HG03095 (cell line): ENCODE results near the gene MYO7B.

Experiments
- ATAC-seq: cut with Tn5 transposase; IDR thresholded peaks from one replicate; pipeline ENCODE4 v1.9.1; 2021; ENCODE audit warnings: moderate library complexity; ENCODE audit not compliant: unreplicated experiment

The MYO7B gene

DNA sequence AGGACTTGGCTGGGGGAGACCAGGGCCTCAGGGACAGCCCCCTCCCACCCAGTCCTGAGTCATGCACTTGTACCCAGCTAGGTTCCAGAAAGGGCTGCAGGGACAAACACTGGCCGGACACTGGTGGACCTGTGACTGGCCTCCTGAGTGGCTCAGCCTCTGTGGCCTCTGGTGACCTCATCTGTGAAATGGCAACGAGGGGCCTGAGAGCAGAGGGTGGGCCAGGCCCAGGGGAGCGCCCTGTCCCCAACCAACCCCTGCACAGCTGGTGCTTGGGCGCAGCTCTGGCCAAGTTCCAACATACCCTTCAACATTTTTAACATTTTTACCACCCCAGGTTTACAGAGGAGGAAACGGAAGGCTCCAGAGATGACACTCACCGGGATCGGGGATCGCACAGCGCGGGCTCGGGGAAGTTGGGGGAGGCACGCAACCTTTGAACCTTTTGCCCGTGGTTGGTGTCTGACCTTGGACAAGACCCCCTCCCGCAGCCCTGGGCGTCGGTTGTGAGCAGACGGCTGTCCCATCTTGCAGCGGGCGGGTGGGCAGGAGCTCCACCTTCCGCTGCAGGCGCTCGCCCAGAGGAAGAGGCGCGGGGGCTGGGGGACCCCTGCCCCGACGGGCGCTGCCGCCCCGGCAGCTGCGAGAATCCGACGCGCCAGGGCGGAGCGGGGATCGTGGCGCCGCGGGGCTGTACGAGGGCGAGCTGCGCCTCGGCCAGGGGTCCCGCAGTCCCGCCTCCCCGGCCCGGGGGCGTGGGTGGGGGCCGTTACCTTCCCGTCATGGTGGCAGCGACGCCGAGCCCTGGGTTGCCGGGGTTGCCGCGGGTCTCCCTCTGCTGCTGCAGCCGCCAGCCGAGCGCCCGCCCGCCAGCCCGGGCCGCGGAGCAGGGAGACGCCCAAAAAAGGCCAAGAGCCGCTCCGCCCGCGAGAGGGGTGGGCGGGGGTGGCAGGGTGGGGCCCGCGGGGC, 139.0 kb downstream of the MYO7B start:
- no peak for ATAC-seq

DNA sequence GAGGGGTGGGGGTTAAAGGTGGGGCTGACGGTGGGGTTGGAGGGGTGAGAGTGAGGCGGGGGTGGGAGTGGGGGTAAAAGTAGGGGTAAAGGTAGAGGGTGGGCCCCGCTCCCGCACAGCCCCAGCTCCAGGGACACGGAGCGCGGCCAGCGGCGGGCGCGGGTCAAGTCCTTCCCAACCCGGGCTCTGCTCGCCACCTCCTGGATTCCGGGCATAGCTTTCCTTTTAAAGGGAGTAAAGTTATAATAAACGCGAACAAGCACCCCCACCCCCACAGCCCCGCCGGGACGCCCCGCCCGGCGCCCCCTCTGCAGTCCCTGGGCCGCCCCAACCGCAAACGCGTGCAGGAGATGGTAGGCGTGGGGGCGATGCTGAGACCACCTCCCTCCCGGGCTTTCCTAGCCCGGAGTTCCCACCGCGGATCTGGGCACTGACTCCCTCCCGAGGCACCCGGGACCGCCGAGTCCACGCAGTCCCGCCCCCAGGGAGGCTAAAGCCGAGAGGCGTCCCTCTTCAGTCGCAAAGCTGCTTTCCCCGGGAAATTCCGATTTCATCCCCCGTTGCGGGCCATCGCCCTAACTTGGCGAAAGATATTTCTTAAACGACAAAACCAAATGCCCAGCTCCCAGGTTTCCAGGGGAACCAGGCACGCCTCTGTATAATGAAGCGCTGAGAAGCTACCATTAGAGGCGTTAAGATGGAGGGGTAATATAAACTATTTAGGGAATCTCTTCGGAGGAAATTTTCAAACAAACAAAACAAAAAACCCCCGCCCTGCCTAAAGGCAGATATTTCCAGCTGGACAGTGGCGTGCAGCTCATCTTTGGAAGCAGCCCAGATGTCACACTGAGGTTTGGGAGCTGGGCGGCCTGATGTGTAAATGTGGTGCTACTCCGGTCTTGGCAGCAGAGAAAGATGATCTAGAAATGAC, 140.1 kb downstream of the MYO7B start, which contains the start of gene LIMS2:
LIMS2 (minus strand) TSS at position 200 of the 931 bp plus-strand sequence. CDS start 506 bp downstream, outside the sequence.
- no peak for ATAC-seq

DNA sequence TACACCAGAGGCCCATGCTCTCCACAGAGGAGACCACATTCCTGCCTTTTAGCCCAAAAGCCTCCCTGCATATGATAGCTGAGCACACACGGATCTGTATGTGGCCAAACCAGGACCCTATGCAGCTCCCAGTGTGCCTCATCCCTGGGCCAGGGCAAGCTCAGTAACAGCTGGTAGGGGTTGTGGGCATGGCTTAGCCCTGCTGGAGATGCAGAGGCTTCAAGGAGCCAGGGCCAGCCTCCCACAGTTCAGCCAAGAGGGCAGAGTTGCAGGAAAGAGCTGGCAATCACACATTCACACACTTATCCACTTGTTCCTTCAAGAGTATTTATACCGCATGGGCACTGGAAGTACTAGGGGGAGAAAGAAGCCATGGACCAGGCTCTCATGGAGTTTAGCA, 141.4 kb downstream of the MYO7B start:
- no peak for ATAC-seq

DNA sequence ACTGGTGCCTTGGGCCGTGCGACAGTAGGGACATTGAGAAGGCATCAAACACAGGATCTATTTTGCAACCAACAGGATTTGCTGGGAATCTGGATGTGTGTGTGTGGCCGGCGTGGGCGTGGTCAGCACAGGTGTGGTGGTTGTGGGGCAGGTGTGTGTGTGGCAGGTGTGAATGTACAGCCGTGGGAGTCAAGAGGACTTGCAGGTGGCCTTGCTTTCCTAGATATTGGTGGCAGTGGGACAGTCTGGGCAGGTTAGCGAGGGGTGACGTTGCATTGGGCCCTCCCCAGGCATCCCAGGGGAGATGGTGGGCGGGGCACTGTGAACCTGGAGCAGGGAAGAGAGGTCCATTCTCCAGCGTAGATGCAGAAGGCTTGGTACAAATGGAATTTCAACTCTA, 143.0 kb downstream of the MYO7B start:
- no peak for ATAC-seq

DNA sequence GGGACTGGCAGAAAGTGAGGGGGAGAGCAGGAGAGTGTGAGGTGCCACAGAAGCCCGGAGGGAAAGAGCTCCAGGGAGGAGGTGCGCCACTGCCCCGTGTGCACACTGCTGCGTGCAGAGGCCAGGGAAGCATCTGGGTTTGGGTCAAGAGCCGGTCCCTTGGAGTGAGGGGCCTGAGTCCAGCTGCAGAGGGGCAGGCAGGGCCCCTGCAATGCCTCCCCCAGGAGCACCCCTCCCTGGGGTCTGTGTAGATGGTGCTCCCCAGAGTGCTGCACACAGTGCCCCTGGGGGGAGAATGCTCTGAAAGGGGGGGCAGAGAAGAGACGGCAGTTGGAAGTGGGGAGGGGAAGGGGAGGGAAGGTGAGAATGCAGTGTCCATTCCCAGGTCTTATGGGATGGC, 143.5 kb downstream of the MYO7B start:
- no peak for ATAC-seq

DNA sequence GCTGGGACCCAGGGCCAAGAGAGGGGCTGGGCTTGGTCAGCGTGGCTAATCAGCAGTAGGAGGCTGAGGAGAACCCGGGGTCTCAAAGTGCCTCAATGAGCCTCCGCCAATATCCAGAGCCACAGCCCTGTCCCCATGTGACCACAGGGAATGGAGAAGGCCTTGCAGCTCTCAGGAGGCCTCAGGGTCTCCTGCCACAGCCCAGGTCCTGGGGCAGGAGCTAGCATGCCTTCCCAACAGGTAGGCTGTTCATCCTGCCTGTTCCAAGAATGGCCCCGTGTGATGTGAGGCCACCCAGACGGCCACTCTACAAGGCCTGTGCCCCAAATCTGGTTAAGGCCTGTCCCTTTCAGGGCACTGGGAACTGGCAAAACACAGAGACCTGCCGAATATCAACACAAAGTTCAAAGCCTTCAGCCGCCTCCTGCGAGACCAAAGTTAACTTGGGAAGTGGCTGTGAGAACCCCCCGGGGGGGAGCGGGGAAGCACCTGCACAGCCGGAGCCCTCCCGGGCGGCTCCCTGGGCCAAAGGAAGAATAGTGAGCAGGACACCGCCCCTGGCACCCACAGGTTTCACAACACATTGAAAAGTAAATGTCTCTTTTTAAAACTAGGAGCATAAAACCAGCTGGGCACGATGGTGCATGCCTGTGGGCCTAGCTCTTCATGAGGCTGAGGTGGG, 144.3 kb downstream of the MYO7B start:
- ATAC-seq: no peak

DNA sequence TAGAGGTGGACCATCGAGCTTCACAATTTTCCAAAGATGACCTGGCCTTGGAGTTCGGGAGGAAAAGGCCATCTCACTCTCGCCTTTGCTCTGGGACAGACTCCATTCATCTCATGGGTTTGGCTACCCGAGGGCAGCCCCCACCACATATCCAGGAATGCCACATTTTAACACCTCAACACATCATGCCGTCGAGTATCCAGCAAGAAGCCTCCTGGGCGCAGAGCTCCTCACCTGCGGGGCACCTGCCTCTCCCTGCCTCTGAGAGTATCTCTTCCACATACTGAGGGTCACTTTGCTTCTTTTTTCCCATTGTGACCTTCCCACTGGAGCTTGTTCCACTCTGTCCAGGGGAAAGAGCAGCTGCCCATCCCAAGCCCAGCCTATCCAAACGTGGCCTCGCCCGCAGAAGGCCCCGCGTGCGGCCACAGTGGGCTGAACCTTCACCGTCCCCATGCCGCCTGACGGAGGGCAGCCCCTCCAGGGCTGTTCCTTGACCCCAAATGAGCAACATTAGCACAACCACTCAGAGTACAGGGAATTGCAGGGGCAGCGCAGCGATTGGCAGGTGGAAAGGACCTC, 145.3 kb downstream of the MYO7B start:
- ATAC-seq: no peak

DNA sequence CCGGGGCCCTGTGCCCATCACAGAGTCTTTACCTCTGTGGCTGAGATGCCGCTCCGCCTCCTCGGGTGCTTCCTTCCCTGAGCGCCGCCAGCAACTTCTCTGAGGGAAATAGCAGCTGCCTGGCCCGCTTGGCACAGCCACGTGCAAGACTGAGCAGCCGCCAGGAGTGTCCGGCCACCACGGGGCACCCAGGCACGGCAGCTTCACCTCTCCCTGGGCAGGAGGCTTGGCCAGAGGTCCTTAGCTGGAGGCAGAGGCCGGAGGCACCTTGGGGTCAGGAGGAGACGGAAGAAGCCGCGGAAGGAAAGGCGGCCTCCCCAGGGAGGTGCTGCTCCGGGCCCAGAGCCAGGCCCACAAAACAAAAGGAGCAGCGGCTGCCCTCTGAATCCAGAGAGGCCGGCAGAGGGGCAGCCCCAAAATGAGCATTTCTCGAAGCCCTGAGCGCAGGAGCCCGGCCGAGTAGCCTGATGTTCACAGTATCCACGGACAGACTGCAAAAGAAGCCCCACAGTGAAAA, 145.9 kb downstream of the MYO7B start:
- ATAC-seq: no peak

DNA sequence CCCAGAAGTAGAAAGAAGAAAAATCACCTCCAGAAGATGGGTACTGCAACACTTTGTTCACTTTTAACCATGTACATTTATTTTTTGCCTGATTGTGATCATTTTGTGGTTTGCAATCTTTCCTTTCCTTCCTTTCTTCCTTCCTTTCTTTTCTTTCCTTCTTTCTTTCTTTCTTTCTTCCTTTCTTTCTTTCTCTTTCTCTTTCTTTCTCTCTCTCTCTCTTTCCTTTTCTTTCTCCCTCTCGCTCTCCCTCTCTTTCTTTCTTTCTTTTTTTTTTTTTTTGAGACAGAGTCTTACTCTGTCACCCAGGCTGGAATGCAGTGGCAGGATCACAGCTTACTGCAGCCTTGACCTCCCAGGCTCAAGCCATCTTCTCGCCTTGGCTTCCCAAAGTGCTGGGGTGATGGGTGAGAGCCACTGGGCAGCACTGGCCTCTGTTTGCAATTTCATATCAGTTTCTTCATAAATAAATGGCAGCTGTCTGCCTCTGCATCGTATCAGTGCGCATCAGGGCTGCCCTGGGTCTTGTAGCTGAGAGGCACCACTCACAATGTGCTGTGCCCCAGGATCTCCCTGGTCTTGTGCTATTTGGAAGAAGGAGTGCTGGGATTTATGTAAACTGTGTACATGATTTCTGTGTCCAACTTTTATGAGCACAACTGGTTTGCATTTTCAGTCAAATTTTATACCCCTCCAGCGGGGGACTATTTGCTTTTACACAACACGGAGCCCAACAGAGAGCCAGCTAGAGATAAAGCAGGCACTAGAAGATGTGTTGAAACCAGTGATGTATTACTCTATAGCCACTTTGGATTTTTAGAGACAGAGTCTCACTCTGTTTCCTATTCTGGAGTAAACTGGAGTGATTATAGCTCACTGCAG, 146.7 kb downstream of the MYO7B start:
- ATAC-seq: no peak

DNA sequence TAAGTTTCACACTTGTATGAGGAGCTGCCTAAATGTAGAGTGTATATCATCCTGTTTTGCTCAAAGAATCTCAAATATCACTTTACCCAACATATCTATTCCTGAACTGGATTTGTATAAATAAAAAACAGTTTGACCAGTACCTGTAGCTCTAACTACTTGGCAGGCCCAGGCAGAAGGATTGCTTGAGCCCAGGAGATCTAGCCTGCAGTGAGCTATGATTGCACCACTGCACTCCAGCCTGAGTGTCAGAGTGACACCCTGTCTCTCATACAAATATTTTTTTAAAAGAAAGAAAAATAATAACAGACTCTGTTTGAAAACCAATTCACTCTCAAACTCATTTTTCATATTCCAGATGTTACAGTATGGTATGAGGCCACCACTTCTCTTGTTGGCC, 147.6 kb downstream of the MYO7B start:
- ATAC-seq: no peak

DNA sequence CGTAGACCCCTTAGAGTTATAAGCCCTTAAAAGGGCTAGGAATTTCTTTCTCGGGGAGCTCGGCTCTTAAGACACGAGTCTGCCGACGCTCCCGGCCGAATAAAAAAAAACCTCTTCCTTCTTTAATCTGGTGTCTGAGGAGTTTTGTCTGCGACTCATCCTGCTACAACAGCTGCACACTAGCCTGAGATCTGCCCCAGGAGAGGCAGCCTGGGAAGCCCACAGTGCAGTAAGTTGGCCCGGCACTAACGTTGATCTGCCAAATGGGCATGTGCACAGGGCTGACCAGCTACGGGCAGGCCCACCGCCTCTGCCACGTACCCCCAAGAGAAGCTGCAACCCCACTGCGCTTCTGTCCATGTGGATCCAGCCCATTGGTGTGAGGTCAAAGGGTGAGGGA, 148.3 kb downstream of the MYO7B start:
- no peak for ATAC-seq

DNA sequence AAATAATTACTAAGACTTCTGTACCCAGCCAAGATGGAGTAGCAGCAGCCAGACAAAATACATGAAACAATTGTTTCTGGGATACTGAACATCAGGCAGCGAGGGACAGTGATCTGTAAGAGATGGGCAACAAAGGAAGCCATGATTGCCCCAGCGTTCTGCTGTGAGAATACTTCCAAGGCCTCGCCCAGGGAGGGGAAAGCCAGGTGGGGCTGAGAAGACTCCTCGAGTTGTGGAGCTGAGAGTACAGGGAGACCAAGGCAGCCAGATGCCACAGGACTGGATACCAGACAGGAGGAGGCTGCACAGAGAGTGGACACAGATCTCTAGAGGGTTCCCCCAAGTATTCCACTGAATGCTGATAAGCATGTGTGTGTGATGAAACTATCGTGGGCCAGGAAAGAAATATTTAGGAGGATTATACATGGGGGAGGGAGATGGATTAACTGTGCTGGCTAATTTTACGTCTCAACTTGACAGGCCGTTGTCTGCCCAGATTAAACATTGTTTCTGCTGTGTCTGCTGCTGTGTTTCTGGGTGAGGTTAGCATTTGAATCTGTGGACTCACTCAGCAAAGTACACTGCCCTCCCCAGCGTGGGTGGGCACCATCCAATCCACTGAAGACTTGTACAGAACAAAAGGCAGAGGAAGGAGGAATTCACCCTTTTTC, 150.1 kb downstream of the MYO7B start:
- ATAC-seq: no peak
